HepG2 (cell line): ENCODE results near the gene NUDCD2. TPM values are rescaled to one million over a fixed set of nuclear protein-coding genes. Genes with fewer than 3 reads are reported as not detected.
A peak's percentile ranks its signal among the peaks of the same experiment; 100 is the strongest.

Experiments
- CBFB ChIP-seq: sonication (generic); formaldehyde crosslinking; IDR thresholded peaks from 2 replicates; pipeline ENCODE4 v1.4.0; 2020; ENCODE audit warnings: missing genetic modification reagents
- EP300 ChIP-seq, 3 experiments: sonication (generic) in 1 of 3; formaldehyde crosslinking in 1 of 3; IDR thresholded peaks; 2 replicates each; pipeline versions ENCODE4 v1.5.1 to v1.6.1; 2011 to 2020; ENCODE audit warnings: low read depth in 2 of 3, low read length in 2 of 3, borderline replicate concordance in 1 of 3, improper control_type of control experiment in 1 of 3, mild to moderate bottlenecking in 1 of 3, missing genetic modification reagents in 1 of 3, moderate library complexity in 1 of 3
- ESRRA ChIP-seq: sonication (generic); formaldehyde crosslinking; IDR thresholded peaks from 2 replicates; pipeline ENCODE4 v1.5.1; 2020; ENCODE audit warnings: mild to moderate bottlenecking, low read depth, missing genetic modification reagents
- GFI1 ChIP-seq: sonication (generic); formaldehyde crosslinking; IDR thresholded peaks from 2 replicates; pipeline ENCODE4 v1.5.0; 2020; ENCODE audit warnings: missing genetic modification reagents, mild to moderate bottlenecking, borderline replicate concordance
- HMG20A ChIP-seq: IDR thresholded peaks from 2 replicates; pipeline ENCODE4 v1.6.1; 2016; ENCODE audit warnings: borderline replicate concordance
- HNRNPL ChIP-seq: fragments of 200-400 bp; formaldehyde crosslinking; IDR thresholded peaks from 2 replicates; pipeline ENCODE4 v1.6.1; 2017; ENCODE audit warnings: mild to moderate bottlenecking, low read depth, low read length
- HOXA7 ChIP-seq: sonication (generic); formaldehyde crosslinking; IDR thresholded peaks from 2 replicates; pipeline ENCODE4 v1.8.1; 2022; ENCODE audit warnings: mild to moderate bottlenecking, missing genetic modification reagents, moderate library complexity
- HOXD1 ChIP-seq: sonication (generic); formaldehyde crosslinking; IDR thresholded peaks from 2 replicates; pipeline ENCODE4 v1.5.0; 2020; ENCODE audit warnings: missing genetic modification reagents
- POLR2AphosphoS5 ChIP-seq: IDR thresholded peaks from 2 replicates; pipeline ENCODE4 v1.6.1; 2012; ENCODE audit warnings: low read depth, low read length
- RARG ChIP-seq: sonication (generic); formaldehyde crosslinking; IDR thresholded peaks from 2 replicates; pipeline ENCODE4 v1.4.0; 2020; ENCODE audit warnings: low read depth, mild to moderate bottlenecking, missing genetic modification reagents
- RBM22 ChIP-seq: fragments of 200-400 bp; formaldehyde crosslinking; optimal IDR thresholded peaks from 2 replicates; pipeline ENCODE3; 2017; ENCODE audit warnings: mild to moderate bottlenecking, low read length, moderate library complexity
- RELA ChIP-seq: sonication (generic); formaldehyde crosslinking; IDR thresholded peaks from 2 replicates; pipeline ENCODE4 v1.4.0; 2020; ENCODE audit warnings: missing genetic modification reagents
- RFXANK ChIP-seq: IDR thresholded peaks from 2 replicates; pipeline ENCODE4 v1.6.1; 2016
- SATB2 ChIP-seq: sonication (generic); formaldehyde crosslinking; IDR thresholded peaks from 2 replicates; pipeline ENCODE4 v1.5.0; 2020; ENCODE audit warnings: missing genetic modification reagents
- ZC3H13 ChIP-seq: sonication (generic); formaldehyde crosslinking; IDR thresholded peaks from 2 replicates; pipeline ENCODE4 v1.8.1; 2023; ENCODE audit warnings: mild to moderate bottlenecking, missing genetic modification reagents, moderate library complexity
- ZFP36 ChIP-seq: fragments of 150-350 bp; IDR thresholded peaks from 2 replicates; pipeline ENCODE4 v1.6.1; 2018; ENCODE audit warnings: borderline replicate concordance, low read length, low read depth; ENCODE audit not compliant: partially characterized antibody
- ZFP82 ChIP-seq: sonication (generic); formaldehyde crosslinking; IDR thresholded peaks from 2 replicates; pipeline ENCODE4 v1.5.1; 2020; ENCODE audit warnings: mild to moderate bottlenecking, missing genetic modification reagents, borderline replicate concordance
- ZNF510 ChIP-seq: sonication (generic); formaldehyde crosslinking; IDR thresholded peaks from 2 replicates; pipeline ENCODE4 v1.4.0; 2020; ENCODE audit warnings: low read depth, mild to moderate bottlenecking, missing genetic modification reagents
- ZNF546 ChIP-seq: sonication (generic); formaldehyde crosslinking; conservative IDR thresholded peaks from 2 replicates; pipeline ENCODE4 v1.8.1; 2023; ENCODE audit warnings: mild to moderate bottlenecking, missing genetic modification reagents
- ZNF615 ChIP-seq: sonication (generic); formaldehyde crosslinking; IDR thresholded peaks from 2 replicates; pipeline ENCODE4 v1.5.0; 2020; ENCODE audit warnings: mild to moderate bottlenecking, missing genetic modification reagents, borderline replicate concordance
- ZNF737 ChIP-seq: sonication (generic); formaldehyde crosslinking; IDR thresholded peaks from 2 replicates; pipeline ENCODE4 v1.5.0; 2020; ENCODE audit warnings: missing genetic modification reagents, mild to moderate bottlenecking, borderline replicate concordance
- ZNF749 ChIP-seq: sonication (generic); formaldehyde crosslinking; IDR thresholded peaks from 2 replicates; pipeline ENCODE4 v1.8.0; 2022; ENCODE audit warnings: mild to moderate bottlenecking, missing genetic modification reagents, moderate library complexity, borderline replicate concordance
- polyA plus RNA-seq, 8 experiments: library from polyadenylated mRNA; depleted of rRNA in 3 of 8; stranded (reverse) in 7 of 8; unstranded in 1 of 8; fragments of >200 nt; fragmentation: Illumina TruSeq in 4 of 8; extraction: Trizol in 4 of 8; gene quantifications; 2 replicates each; pipeline versions ENCODE4 v1.2.1 to v1.2.3, GENCODE V29; 2011 to 2016; ENCODE audit warnings: low read depth in 4 of 8, missing spikeins in 1 of 8, mixed read lengths in 1 of 8; ENCODE audit not compliant: insufficient read depth in 1 of 8
- total RNA-seq, 5 experiments: library from RNA; depleted of rRNA; stranded (reverse); fragments of >200 nt; fragmentation: Illumina TruSeq; extraction: Trizol; gene quantifications; 2 replicates each; pipeline ENCODE4 v1.2.3, GENCODE V29; 2016; ENCODE audit warnings: low read depth in 1 of 5
- TF ChIP-seq, protein P1 (sequence below): sonication (generic); formaldehyde crosslinking; IDR thresholded peaks from 2 replicates; pipeline ENCODE4 v1.4.0; 2020; ENCODE audit warnings: mild to moderate bottlenecking, low read depth, missing genetic modification reagents
- TF ChIP-seq, protein P2 (sequence below): fragments of 450-650 bp; IDR thresholded peaks from 2 replicates; pipeline ENCODE4 v1.6.1; 2016
- TF ChIP-seq, protein P3 (sequence below): sonication (generic); formaldehyde crosslinking; IDR thresholded peaks from 2 replicates; pipeline ENCODE4 v1.8.0; 2022; ENCODE audit warnings: mild to moderate bottlenecking, missing genetic modification reagents, moderate library complexity
- TF ChIP-seq, protein P4 (sequence below): sonication (generic); formaldehyde crosslinking; IDR thresholded peaks from 2 replicates; pipeline ENCODE4 v1.5.0; 2020; ENCODE audit warnings: mild to moderate bottlenecking, missing genetic modification reagents, moderate library complexity

NUDCD2 gene
- total and polyA plus RNA-seq, 2 of the 13 experiments (the other 11 are each of a cell fraction or from before 2014, with no cell fraction given): 14.8 to 39.2 TPM

DNA sequence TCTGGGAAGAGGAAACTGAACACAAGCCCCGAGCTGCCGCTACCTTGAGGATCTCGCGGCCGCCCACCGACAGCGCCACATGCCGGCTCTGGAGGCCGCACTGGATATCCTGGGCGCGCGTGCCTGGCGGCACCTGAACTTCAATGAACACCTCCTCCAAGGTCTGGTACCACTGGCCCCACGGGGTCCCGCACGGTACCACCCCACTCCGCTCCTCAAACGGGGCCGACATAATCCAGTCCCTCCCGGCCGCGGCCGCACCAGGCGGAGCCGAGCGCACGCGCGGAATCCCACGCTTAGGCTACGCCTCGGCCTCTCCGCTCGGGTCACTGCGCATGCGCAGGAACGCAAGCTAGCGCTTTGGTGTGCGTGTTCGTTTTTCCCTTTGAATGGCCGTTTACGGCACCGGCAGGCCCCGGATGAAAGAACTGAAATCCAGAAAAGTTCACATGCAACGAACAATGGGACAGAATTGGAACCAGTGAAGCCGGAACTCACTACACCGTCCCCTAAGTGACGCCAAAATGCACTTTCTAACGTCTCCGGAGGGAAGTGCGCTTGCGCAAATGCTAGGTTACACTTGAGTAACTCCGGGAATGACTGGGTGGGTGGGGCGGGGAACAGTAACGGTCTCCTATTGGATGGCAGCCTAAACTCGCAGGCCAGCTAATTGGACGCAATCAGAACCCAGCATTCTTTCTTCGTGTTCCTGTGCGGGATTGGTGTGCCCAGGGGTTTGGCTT, at the start of gene NUDCD2 (continued):
- TF ChIP-seq, protein P1, sequence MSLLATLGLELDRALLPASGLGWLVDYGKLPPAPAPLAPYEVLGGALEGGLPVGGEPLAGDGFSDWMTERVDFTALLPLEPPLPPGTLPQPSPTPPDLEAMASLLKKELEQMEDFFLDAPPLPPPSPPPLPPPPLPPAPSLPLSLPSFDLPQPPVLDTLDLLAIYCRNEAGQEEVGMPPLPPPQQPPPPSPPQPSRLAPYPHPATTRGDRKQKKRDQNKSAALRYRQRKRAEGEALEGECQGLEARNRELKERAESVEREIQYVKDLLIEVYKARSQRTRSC (CRISPR knock-in tag): no peak
- TF ChIP-seq GFI1 (CRISPR knock-in tag) (no peak), ESRRA (CRISPR knock-in tag) (no peak), POLR2AphosphoS5 (peak; percentile 91), HOXA7 (CRISPR knock-in tag) (no peak), HOXD1 (CRISPR knock-in tag) (no peak), ZFP36 (no peak), HMG20A (no peak), ZC3H13 (CRISPR knock-in tag) (no peak), EP300 (IDR thresholded peaks at IDR 0.05; ENCODE audit: low read depth in 2 of 2, low read length in 2 of 2) (peak in 1 of 2 experiments; percentile 39; a peak in 1 of 4 replicates), EP300 (CRISPR knock-in tag; IDR thresholded peaks at IDR 0.05; ENCODE audit: borderline replicate concordance) (no peak), RBM22 (no peak), ZFP82 (CRISPR knock-in tag) (no peak), ZNF749 (no peak), ZNF615 (CRISPR knock-in tag) (no peak), RARG (CRISPR knock-in tag) (peak; percentile 80; the same call in 1 of the 2 replicates), ZNF737 (CRISPR knock-in tag) (peak; percentile 85; the same call in 1 of the 2 replicates), RELA (CRISPR knock-in tag) (no peak), ZNF546 (peak; percentile 79; the same call in 1 of the 2 replicates), HNRNPL (0 out of 2 replicates have a peak, but pooled peaks have one; percentile 33), CBFB (CRISPR knock-in tag) (0 out of 2 replicates have a peak, but pooled peaks have one; percentile 26), RFXANK (peak; percentile 42; the same call in 1 of the 2 replicates), SATB2 (CRISPR knock-in tag) (0 out of 2 replicates have a peak, but pooled peaks have one; percentile 60), ZNF510 (CRISPR knock-in tag) (peak; percentile 81)
- TF ChIP-seq, protein P2, sequence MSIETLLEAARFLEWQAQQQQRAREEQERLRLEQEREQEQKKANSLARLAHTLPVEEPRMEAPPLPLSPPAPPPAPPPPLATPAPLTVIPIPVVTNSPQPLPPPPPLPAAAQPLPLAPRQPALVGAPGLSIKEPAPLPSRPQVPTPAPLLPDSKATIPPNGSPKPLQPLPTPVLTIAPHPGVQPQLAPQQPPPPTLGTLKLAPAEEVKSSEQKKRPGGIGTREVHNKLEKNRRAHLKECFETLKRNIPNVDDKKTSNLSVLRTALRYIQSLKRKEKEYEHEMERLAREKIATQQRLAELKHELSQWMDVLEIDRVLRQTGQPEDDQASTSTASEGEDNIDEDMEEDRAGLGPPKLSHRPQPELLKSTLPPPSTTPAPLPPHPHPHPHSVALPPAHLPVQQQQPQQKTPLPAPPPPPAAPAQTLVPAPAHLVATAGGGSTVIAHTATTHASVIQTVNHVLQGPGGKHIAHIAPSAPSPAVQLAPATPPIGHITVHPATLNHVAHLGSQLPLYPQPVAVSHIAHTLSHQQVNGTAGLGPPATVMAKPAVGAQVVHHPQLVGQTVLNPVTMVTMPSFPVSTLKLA: peak; percentile 14; the same call in 1 of the 2 replicates
- TF ChIP-seq, protein P3, sequence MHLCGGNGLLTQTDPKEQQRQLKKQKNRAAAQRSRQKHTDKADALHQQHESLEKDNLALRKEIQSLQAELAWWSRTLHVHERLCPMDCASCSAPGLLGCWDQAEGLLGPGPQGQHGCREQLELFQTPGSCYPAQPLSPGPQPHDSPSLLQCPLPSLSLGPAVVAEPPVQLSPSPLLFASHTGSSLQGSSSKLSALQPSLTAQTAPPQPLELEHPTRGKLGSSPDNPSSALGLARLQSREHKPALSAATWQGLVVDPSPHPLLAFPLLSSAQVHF (CRISPR knock-in tag): no peak
- TF ChIP-seq, protein P4, sequence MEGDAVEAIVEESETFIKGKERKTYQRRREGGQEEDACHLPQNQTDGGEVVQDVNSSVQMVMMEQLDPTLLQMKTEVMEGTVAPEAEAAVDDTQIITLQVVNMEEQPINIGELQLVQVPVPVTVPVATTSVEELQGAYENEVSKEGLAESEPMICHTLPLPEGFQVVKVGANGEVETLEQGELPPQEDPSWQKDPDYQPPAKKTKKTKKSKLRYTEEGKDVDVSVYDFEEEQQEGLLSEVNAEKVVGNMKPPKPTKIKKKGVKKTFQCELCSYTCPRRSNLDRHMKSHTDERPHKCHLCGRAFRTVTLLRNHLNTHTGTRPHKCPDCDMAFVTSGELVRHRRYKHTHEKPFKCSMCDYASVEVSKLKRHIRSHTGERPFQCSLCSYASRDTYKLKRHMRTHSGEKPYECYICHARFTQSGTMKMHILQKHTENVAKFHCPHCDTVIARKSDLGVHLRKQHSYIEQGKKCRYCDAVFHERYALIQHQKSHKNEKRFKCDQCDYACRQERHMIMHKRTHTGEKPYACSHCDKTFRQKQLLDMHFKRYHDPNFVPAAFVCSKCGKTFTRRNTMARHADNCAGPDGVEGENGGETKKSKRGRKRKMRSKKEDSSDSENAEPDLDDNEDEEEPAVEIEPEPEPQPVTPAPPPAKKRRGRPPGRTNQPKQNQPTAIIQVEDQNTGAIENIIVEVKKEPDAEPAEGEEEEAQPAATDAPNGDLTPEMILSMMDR: peak; percentile 59
